ENCODE results near the gene NCAPG.

NCAPG gene

DNA sequence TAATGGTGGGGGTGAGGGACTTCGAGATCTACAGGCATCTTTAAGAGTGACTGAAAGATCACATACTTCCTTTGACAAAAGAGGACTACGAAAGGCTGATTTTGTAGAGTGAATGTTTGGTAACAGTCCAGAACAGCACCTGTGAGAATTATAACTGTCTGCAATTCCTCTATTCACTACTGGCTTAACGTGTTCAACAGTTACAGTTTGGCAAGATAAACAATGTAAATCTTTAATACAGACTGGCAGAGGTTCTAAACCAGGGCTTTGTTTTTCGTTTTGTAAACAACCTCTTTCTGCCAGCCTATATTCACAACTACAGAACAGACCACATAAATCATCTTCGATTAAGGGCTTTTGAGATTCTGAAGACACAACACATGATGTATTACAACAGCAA lies 66.9 kb downstream of the NCAPG start:
- no peak for DNase-seq (ENCODE audit: low spot score)

DNA sequence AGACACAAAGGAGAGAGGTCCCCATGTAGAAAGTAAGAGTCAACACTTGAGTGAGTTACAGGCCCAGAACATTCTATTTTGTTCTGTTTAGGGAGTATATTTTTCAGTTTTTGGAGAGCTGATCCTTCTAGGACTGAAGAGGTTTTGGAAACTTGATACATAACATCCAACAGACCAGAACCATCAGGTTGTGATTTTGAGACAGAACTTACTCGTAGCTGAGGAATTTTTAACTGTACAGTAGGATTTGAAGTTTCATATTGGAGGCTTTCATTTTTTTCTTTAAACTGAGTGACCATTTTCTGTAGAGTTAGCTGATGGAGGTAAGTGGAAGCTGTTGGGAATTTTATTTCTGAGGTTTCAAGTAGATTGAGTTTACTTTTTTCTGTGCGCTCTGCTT lies 73.3 kb downstream of the NCAPG start:
- no peak for DNase-seq (ENCODE audit: low spot score)

GRCh38 chr4:17884511-17884910 lies 73.7 kb downstream of the NCAPG start:
- DNase-seq (ENCODE audit: low spot score) = no peak

DNA sequence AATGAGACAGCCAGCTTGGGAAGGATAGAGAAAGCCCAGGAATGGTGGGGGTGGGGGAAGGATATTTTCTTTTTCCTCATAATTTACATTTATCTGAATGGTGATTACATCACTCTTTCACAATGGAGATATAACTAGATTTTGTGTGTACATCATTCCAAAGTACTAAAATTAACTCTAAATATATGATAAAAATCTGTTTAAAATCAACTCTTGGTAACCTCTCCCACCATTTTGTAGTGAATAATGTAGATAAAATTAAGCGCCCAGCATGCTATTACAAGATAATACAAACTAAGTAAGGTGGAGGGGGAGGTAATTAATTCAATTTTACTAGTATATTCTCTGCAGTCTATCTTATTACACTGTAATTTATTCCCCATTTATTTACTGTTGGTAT lies 78.9 kb downstream of the NCAPG start:
- no peak for DNase-seq (ENCODE audit: low spot score)

GRCh38 chr4:17894421-17894820 lies 83.6 kb downstream of the NCAPG start:
- no peak for DNase-seq (ENCODE audit: low spot score)

All from hematopoietic multipotent progenitor cell treated with erythropoietin and hydrocortisone succinate and interleukin-3 and kit ligand, for 17 days (in vitro differentiated cells).